AG09309 (cell line): ENCODE results near the gene FOXS1.

ENCODE experiments used
- DNase-seq: peaks from one replicate; pipeline ENCODE4 v3.0.0-alpha.2; 2010; ENCODE audit warnings: low read depth
- H3K4me3 ChIP-seq: 2 replicates; pipeline ENCODE4 v1.5.1; 2011; ENCODE audit warnings: mild to moderate bottlenecking, low read depth, low read length, moderate library complexity; ENCODE audit not compliant: control insufficient read depth
- CTCF ChIP-seq: IDR thresholded peaks from 2 replicates; pipeline ENCODE4 v1.5.1; 2011; ENCODE audit warnings: mild to moderate bottlenecking, low read depth, low read length, inconsistent platforms; ENCODE audit not compliant: insufficient read depth, control insufficient read depth; ENCODE audit errors: missing control alignments

FOXS1 gene

GRCh38 chr20:31866221-31866620 lies 20.8 kb upstream of the FOXS1 start:
- H3K4me3 ChIP-seq, result no peak overlapping the region
- no peak for TF ChIP-seq CTCF
- DNase-seq, result no peak

- H3K4me3 ChIP-seq, result no peak overlapping the region
- TF ChIP-seq CTCF, result no peak
- no peak for DNase-seq
Measured at GRCh38 chr20:31864521-31865400, 19.4 kb upstream of the FOXS1 start.

- DNase-seq, result no peak
- TF ChIP-seq CTCF, result no peak
- H3K4me3 ChIP-seq, result no peak overlapping the region
Measured at GRCh38 chr20:31863296-31864085, 18.1 kb upstream of the FOXS1 start.

- H3K4me3 ChIP-seq, result no peak overlapping the region
- DNase-seq, result no peak
- no peak for TF ChIP-seq CTCF
Measured at GRCh38 chr20:31862506-31862905, 17.1 kb upstream of the FOXS1 start.

GRCh38 chr20:31862157-31862470 lies 16.7 kb upstream of the FOXS1 start:
- TF ChIP-seq CTCF, result no peak
- H3K4me3 ChIP-seq, result no peak overlapping the region
- DNase-seq, result no peak

GRCh38 chr20:31861385-31862156 lies 16.2 kb upstream of the FOXS1 start:
- no peak for TF ChIP-seq CTCF
- peak overlapping the region; percentile 11; the same call in 1 of the 2 replicates for H3K4me3 ChIP-seq
- DNase-seq, result no peak
